Measurements from ENCODE around the gene PTGS1.
"Not testable (repeated sequence)": the region's sequence is repeated elsewhere in the genome, so short reads cannot be mapped to it uniquely, and the experiment has no call there.

Gene PTGS1

DNA sequence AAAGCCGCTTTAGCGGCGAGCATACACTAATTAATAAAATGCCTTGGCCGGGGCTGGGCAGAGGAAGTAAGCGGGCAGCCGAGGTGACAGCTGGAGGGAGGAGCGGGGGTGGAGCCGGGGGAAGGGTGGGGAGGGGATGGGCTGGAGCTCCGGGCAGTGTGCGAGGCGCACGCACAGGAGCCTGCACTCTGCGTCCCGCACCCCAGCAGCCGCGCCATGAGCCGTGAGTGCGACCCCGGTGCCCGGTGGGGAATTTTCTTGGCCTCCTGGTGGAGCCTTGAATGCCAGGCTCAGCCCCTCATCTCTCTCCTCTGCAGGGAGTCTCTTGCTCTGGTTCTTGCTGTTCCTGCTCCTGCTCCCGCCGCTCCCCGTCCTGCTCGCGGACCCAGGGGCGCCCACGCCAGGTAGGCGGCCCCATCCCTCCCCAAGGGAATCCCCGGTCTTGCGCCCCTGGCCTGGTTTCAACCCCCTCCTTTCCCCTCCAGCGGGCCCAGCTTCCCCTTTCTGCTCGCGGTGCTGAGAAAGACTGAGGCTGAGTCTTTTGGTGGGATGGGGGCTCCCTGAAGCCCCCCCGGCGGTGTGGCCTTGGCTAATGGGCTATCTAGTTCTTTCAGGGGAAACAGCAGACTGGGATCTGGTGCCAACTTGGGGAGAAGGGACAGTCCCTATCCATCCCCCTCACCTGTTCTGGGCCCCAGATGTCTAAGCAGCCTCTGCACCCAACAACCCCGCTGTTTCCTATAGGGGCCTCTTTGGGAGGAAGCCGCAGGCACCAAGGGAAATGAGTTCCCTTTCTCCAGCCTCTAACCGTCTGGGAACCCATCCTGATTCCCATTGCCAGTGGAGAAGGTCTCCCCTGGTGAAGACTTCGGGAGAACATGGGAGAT, at the start of gene PTGS1:
TSS of gene PTGS1 (plus strand) at position 156 of the 887 bp plus-strand sequence. CDS start at position 217, 61 bp downstream.
- Histone ChIP-seq H3K4me3 (ENCODE audit: low read length) (peak within 1 kb of the TSS; percentile 65), H3K9ac (ENCODE audit: low read length) (peak within 1 kb of the TSS; percentile 39), H3K36me3 (ENCODE audit: control insufficient read depth, insufficient read depth, low read length) (no peaks in the 10 kb centered on the region), H3K27ac (ENCODE audit: low read depth, low read length) (peak within 1 kb of the TSS; percentile 89), H3K27me3 (ENCODE audit: control insufficient read depth, insufficient read depth, low read length) (peaks cover 2% of the 10 kb centered on the region), H3K4me1 (ENCODE audit: control insufficient read depth, insufficient read depth, low read length) (peaks cover 33% of the 10 kb centered on the region)

DNA sequence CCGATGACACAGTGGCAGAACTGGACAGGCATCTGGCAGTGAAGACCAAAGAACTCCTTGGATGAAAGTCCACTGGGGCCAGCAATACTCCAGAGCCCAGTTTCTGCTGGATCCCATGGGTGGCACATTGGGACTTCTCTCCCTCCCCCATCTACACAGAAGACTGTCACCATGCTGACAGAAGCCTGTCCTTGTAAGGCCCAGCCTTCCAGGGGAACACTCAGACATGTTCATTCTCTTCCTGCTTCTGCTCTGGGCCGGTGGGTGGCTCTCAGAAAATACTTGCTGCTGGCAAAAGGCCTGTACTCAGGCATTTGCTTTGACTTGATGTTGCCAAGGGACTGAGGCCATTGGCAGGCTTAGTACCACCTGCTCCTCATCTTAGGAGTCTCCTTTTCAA, 48.3 kb upstream of the PTGS1 start:
- no peak overlapping the region for H3K27ac ChIP-seq (ENCODE audit: low read depth, low read length)
- no peak overlapping the region for H3K9ac ChIP-seq (ENCODE audit: low read length)
- no peak overlapping the region for H3K4me3 ChIP-seq (ENCODE audit: low read length)
- peaks cover 28% of the 10 kb centered on the region for H3K4me1 ChIP-seq (ENCODE audit: control insufficient read depth, insufficient read depth, low read length)
- H3K27me3 ChIP-seq (ENCODE audit: control insufficient read depth, insufficient read depth, low read length) = no peaks in the 10 kb centered on the region
- peaks cover 13% of the 10 kb centered on the region for H3K36me3 ChIP-seq (ENCODE audit: control insufficient read depth, insufficient read depth, low read length)

DNA sequence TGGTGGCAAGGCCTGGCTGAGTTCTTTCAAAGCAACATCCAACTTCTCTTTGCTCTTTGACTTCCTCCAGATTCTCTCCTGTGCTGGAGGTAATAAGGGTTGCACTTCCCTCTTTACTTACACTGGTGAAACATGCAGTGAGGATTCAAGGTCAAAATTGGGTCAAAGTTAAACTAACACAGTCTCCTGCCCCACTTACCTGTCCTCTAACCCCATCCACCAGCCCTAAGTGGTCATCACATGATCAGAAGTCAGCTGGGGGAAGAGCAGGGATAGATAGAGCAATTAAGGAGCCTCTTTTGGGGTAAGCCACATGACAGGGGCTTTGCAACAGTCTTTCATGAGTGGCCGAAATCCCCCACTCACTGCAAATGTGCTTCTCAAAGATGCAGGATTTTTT, 46.2 kb upstream of the PTGS1 start:
- H3K36me3 ChIP-seq (ENCODE audit: control insufficient read depth, insufficient read depth, low read length) = peaks cover 13% of the 10 kb centered on the region

DNA sequence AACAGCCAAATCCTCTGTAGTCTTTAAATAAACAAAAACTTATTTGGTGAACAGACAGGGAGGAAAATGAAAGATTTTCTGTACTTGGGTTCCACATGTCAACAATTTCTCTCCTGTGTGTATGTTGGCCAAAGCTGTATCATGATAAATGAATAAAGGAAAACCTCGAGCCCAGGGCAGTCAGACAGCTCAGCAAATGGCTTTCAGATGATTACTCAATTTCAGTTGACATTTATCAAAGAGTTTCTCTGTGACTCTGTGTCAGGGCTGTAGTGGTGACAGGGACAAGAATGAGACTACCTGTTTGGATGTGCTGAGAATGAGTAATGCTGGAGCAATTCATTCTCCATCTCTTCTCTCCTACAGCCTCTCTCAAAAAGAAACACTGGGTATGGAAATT, 45.7 kb upstream of the PTGS1 start:
- peaks cover 19% of the 10 kb centered on the region for H3K4me1 ChIP-seq (ENCODE audit: control insufficient read depth, insufficient read depth, low read length)
- no peaks in the 10 kb centered on the region for H3K27me3 ChIP-seq (ENCODE audit: control insufficient read depth, insufficient read depth, low read length)
- peaks cover 13% of the 10 kb centered on the region for H3K36me3 ChIP-seq (ENCODE audit: control insufficient read depth, insufficient read depth, low read length)
- no peak overlapping the region for H3K9ac ChIP-seq (ENCODE audit: low read length)
- no peak overlapping the region for H3K27ac ChIP-seq (ENCODE audit: low read depth, low read length)
- no peak overlapping the region for H3K4me3 ChIP-seq (ENCODE audit: low read length)

More for the DNA sequence above, 46.2 kb upstream of the PTGS1 start:
- H3K9ac ChIP-seq (ENCODE audit: low read length); H3K27me3 ChIP-seq (ENCODE audit: control insufficient read depth, insufficient read depth, low read length); H3K4me3 ChIP-seq (ENCODE audit: low read length); H3K27ac ChIP-seq (ENCODE audit: low read depth, low read length): not testable (repeated sequence)
- peaks cover 19% of the 10 kb centered on the region for H3K4me1 ChIP-seq (ENCODE audit: control insufficient read depth, insufficient read depth, low read length)

DNA sequence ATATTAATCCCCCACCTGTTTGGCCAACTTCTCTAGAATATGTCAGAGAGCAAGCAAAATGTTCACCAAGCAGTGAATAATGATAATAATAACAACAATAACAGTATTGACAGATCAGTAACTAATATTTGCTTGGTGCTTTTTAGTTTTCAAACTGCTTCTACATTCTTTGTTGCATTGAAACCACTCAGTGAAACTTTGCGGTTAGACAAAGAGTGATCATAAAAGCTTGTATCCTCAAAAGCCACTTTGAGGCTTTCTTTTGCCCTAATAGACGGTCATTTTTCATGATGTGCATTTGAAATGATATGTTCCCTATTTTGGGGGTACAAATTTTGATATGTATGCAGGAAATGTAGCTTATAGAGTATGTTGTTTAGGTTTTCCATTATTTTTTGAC, 43.6 kb upstream of the PTGS1 start:
- Histone ChIP-seq H3K4me1 (ENCODE audit: control insufficient read depth, insufficient read depth, low read length) (peaks cover 10% of the 10 kb centered on the region), H3K4me3 (ENCODE audit: low read length) (no peak overlapping the region), H3K9ac (ENCODE audit: low read length) (no peak overlapping the region), H3K27ac (ENCODE audit: low read depth, low read length) (no peak overlapping the region), H3K27me3 (ENCODE audit: control insufficient read depth, insufficient read depth, low read length) (no peaks in the 10 kb centered on the region), H3K36me3 (ENCODE audit: control insufficient read depth, insufficient read depth, low read length) (peaks cover 13% of the 10 kb centered on the region)

DNA sequence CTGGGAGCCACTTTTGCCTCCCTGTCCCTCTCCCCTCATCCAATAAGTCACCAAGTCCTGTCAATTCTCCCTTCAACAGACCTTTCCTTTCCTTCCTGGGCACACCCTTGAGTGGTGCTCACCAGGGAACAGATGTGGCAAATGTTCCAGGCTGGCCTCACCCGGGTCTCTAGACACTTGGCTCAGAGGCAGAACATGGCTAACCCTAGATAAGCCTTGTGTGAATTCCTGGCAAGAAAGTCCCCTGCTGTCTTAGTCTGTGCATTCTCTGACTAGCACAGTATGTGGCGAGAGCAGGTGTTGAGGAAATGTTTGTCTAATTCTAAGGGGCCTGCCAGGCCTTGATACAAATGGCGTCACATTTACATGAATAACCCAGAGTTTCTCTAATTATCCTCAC, 41.2 kb upstream of the PTGS1 start:
- Histone ChIP-seq H3K27ac (ENCODE audit: low read depth, low read length) (no peak overlapping the region), H3K36me3 (ENCODE audit: control insufficient read depth, insufficient read depth, low read length) (no peaks in the 10 kb centered on the region), H3K4me3 (ENCODE audit: low read length) (no peak overlapping the region), H3K9ac (ENCODE audit: low read length) (no peak overlapping the region), H3K4me1 (ENCODE audit: control insufficient read depth, insufficient read depth, low read length) (peaks cover 6% of the 10 kb centered on the region), H3K27me3 (ENCODE audit: control insufficient read depth, insufficient read depth, low read length) (no peaks in the 10 kb centered on the region)

DNA sequence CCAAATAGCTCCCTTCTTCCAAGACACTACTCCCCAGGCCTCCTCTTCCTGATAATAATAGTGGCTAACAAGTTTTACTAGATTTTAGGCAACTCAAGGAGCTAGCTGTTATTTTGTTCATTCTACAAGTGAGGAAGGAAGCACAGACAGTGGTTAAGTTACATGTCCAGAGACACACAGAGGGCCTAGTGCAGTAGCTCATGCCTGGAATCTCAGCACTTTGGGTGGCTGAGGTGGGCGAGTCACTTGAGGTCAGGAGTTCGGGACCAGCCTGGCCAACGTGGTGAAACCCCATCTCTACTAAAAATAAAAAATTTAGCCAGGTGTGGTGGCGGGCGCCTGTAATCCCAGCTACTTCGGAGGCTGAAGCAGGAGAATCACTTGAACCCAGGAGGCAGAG, 40.4 kb upstream of the PTGS1 start:
- H3K4me1 ChIP-seq (ENCODE audit: control insufficient read depth, insufficient read depth, low read length); H3K27ac ChIP-seq (ENCODE audit: low read depth, low read length); H3K4me3 ChIP-seq (ENCODE audit: low read length); H3K9ac ChIP-seq (ENCODE audit: low read length); H3K27me3 ChIP-seq (ENCODE audit: control insufficient read depth, insufficient read depth, low read length); H3K36me3 ChIP-seq (ENCODE audit: control insufficient read depth, insufficient read depth, low read length): not testable (repeated sequence)

DNA sequence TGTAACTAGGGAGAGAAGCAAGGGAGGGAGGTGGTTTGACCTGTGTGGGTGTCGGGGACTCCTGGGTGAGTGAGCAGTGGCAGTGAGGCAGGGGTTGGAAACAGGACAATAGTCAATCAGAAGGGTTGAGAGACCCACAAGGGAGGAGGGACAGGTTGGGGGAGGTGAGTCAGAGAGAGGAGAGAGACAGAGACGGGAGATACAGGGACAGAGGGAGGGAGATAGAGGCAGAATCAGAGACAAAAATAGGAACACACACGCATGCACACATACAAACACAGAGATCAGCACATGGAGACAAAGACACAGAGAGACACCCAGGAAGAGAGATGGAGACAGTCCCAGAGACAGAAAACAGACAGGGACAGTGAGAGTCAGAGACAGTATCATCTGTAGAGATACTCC, 39.3 kb upstream of the PTGS1 start:
- Histone ChIP-seq H3K9ac (ENCODE audit: low read length) (no peak overlapping the region), H3K27ac (ENCODE audit: low read depth, low read length) (no peak overlapping the region), H3K27me3 (ENCODE audit: control insufficient read depth, insufficient read depth, low read length) (no peaks in the 10 kb centered on the region), H3K4me1 (ENCODE audit: control insufficient read depth, insufficient read depth, low read length) (no peaks in the 10 kb centered on the region), H3K4me3 (ENCODE audit: low read length) (no peak overlapping the region), H3K36me3 (ENCODE audit: control insufficient read depth, insufficient read depth, low read length) (no peaks in the 10 kb centered on the region)

DNA sequence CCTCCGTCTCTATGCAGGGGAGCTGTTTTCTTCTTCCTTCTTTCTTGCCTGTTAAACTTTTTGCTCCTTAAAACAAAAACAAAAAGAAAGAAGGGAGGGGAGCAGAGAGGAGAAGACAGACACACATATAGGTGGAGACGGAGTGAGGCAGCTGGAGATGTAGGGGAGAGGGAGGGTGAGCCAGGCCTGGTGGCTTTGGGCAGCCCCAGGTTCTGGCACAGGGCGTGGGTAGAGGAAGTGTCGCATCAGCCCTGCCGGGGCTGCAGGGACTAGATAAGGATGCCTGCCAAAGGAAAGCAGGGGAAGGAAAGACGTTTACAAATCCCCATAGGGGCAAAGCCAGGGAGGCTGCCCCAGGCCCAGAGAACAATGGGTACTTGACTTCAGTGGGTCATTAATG, 38.7 kb upstream of the PTGS1 start:
- H3K27me3 ChIP-seq (ENCODE audit: control insufficient read depth, insufficient read depth, low read length) = no peaks in the 10 kb centered on the region
- H3K4me3 ChIP-seq (ENCODE audit: low read length) = no peak overlapping the region
- H3K36me3 ChIP-seq (ENCODE audit: control insufficient read depth, insufficient read depth, low read length) = no peaks in the 10 kb centered on the region
- H3K27ac ChIP-seq (ENCODE audit: low read depth, low read length) = no peak overlapping the region
- no peak overlapping the region for H3K9ac ChIP-seq (ENCODE audit: low read length)
- H3K4me1 ChIP-seq (ENCODE audit: control insufficient read depth, insufficient read depth, low read length) = no peaks in the 10 kb centered on the region

DNA sequence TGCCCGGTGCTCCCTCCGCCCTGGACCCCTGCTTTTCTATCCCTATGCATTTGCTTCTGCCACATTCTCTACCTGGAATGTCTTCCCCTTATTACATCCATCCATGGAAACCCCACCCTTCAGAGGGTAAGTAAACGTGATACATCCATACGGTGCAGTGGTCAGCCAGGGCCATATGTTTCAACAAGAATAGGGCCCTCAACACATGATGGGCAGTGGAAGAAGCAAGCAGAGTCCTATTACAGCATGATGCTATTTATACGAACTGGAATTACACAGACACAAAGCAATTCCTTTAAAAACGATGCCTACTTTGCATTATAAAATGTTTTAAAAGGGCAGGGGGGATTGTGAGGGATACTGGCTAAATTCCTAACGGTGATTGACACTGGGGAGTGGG, 38.2 kb upstream of the PTGS1 start:
- Histone ChIP-seq H3K27me3 (ENCODE audit: control insufficient read depth, insufficient read depth, low read length) (no peaks in the 10 kb centered on the region), H3K9ac (ENCODE audit: low read length) (no peak overlapping the region), H3K27ac (ENCODE audit: low read depth, low read length) (no peak overlapping the region)

DNA sequence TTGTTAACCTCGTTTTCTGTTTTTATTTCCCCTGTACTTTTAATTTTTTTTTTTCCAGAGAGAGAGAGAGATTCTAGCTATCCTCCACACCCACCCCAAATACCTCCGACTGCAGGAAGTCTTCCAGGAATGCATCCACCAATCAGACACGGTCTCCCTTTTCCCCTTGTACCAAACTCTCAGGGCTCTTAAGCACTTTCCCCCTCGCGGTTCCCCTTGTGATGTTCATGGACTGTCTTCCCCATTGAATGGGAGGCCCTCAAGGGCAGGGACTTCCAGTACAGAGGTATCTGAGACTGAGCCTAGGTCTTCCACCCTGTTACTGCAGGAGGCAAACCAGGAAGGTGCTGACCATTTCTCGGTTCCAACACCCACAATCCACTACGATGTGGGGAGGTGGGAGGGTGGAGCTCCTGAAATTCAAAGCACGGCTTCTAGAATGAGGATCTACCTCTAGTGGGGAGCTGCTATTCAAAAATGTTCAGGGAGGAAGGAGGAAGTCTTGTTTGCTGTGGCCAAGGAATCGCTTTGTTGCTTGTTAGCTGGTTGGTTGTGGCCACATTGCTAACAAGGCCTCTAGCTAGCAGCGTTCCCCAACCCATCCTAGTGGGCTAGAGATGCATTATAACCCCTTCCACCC, 37.5 kb upstream of the PTGS1 start:
- H3K27ac ChIP-seq (ENCODE audit: low read depth, low read length) = no peak overlapping the region
- H3K27me3 ChIP-seq (ENCODE audit: control insufficient read depth, insufficient read depth, low read length) = no peaks in the 10 kb centered on the region
- H3K4me3 ChIP-seq (ENCODE audit: low read length) = no peak overlapping the region
- H3K4me1 ChIP-seq (ENCODE audit: control insufficient read depth, insufficient read depth, low read length) = no peaks in the 10 kb centered on the region
- H3K9ac ChIP-seq (ENCODE audit: low read length) = no peak overlapping the region
- H3K36me3 ChIP-seq (ENCODE audit: control insufficient read depth, insufficient read depth, low read length) = no peaks in the 10 kb centered on the region

More for the DNA sequence above, 38.2 kb upstream of the PTGS1 start:
- Histone ChIP-seq H3K4me1 (ENCODE audit: control insufficient read depth, insufficient read depth, low read length) (no peaks in the 10 kb centered on the region), H3K4me3 (ENCODE audit: low read length) (no peak overlapping the region), H3K36me3 (ENCODE audit: control insufficient read depth, insufficient read depth, low read length) (no peaks in the 10 kb centered on the region)

DNA sequence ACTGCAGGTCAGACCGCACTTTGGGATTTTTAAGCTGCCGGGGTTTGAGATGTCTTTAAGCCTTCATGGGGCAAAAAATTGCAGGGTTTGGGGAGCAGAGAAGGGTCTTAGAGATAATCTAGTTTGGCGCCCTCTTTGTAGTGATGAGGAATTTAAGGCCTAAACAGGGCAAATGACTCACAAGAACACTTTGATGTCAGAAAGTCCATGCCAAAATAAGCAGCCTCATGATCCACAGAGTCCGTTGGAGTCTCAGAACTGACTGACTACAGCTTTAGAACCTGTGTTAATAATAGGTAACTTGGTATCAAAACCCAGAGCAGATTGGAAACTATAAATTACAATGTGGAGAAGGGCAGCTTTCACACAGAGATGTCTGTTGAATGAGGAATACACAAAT, 35.9 kb upstream of the PTGS1 start:
- Histone ChIP-seq H3K27me3 (ENCODE audit: control insufficient read depth, insufficient read depth, low read length) (no peaks in the 10 kb centered on the region), H3K36me3 (ENCODE audit: control insufficient read depth, insufficient read depth, low read length) (no peaks in the 10 kb centered on the region), H3K9ac (ENCODE audit: low read length) (no peak overlapping the region), H3K4me3 (ENCODE audit: low read length) (no peak overlapping the region), H3K4me1 (ENCODE audit: control insufficient read depth, insufficient read depth, low read length) (no peaks in the 10 kb centered on the region), H3K27ac (ENCODE audit: low read depth, low read length) (no peak overlapping the region)

DNA sequence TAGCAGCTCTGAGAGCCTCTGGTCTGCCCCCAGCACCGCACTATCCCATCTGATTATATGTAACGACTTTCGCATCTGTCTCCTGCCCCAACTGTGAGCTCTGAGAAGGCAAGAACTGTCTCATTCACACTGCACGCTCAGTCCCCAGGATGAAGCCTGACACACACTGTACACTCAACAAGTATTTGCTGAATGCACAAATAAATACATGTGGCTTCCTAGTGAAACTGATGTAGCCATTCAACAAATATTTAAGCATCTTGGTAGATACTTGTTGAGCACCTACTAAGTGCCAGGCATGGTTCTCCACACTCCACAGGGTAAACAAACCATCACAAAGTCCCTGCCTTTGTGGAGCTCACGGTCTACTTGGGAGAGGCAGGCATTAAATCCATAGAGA, 34.6 kb upstream of the PTGS1 start:
- Histone ChIP-seq H3K4me1 (ENCODE audit: control insufficient read depth, insufficient read depth, low read length) (no peaks in the 10 kb centered on the region), H3K27ac (ENCODE audit: low read depth, low read length) (no peak overlapping the region), H3K27me3 (ENCODE audit: control insufficient read depth, insufficient read depth, low read length) (no peaks in the 10 kb centered on the region), H3K4me3 (ENCODE audit: low read length) (no peak overlapping the region), H3K9ac (ENCODE audit: low read length) (no peak overlapping the region), H3K36me3 (ENCODE audit: control insufficient read depth, insufficient read depth, low read length) (no peaks in the 10 kb centered on the region)
